Muscle of leg (tissue), 11 donors: ENCODE measurements around the gene EIF4E2. TPM values are rescaled to one million over a fixed set of nuclear protein-coding genes. Genes with fewer than 3 reads are reported as not detected.

Experiments
- DNase-seq: peaks from one replicate; pipeline ENCODE4 v3.0.0; 2013
- H3K27ac ChIP-seq: one replicate; pipeline ENCODE4 v1.5.1; 2013; ENCODE audit warnings: mild to moderate bottlenecking, low read length, control low read depth
- H3K27me3 ChIP-seq: one replicate; pipeline ENCODE4 v1.6.1; 2013; ENCODE audit warnings: low read length; ENCODE audit not compliant: control insufficient read depth, insufficient read depth
- H3K36me3 ChIP-seq: one replicate; pipeline ENCODE4 v1.6.1; 2013; ENCODE audit warnings: low read length; ENCODE audit not compliant: control insufficient read depth, insufficient read depth
- H3K4me1 ChIP-seq: one replicate; pipeline ENCODE4 v1.6.1; 2013; ENCODE audit warnings: low read length; ENCODE audit not compliant: control insufficient read depth, insufficient read depth
- H3K4me3 ChIP-seq: one replicate; pipeline ENCODE4 v1.5.1; 2013; ENCODE audit warnings: low read length, control low read depth
- H3K9me3 ChIP-seq: replicated peaks from 2 replicates; pipeline ENCODE4 v1.6.1; 2013; ENCODE audit warnings: low read depth, low read length; ENCODE audit not compliant: control insufficient read depth
- WGBS: methylation state at CpG from one replicate; pipeline ENCODE4 v1.1.5; 2013; ENCODE audit warnings: missing lambda C conversion rate; ENCODE audit not compliant: insufficient coverage; 5-methylcytosine and 5-hydroxymethylcytosine counted together
- polyA plus RNA-seq, 8 donors: library from polyadenylated mRNA; unstranded; fragments of 120-200 nt; gene quantifications; one replicate each; pipeline versions ENCODE4 v1.2.1 to v1.2.3, GENCODE V29; 2013; ENCODE audit warnings: inconsistent platforms in 1 of 8, low replicate concordance in 1 of 8; ENCODE audit not compliant: insufficient read length in 8 of 8, insufficient read depth in 1 of 8
- total RNA-seq: library from RNA; stranded (reverse); fragments of 120-200 nt; gene quantifications from one replicate; pipeline ENCODE4 v1.2.4, GENCODE V29; 2013

EIF4E2 gene
- total and polyA plus RNA-seq, 9 donors, result 105 to 135 (median 117) TPM

GRCh38 chr2:232588031-232588430, 37.5 kb downstream of the EIF4E2 start:
- Histone ChIP-seq H3K4me1 (peaks cover 27% of the 10 kb centered on the region), H3K27ac (no peak overlapping the region), H3K4me3 (no peak overlapping the region), H3K36me3 (peaks cover 3% of the 10 kb centered on the region), H3K27me3 (no peaks in the 10 kb centered on the region), H3K9me3 (peaks cover 2% of the 10 kb centered on the region)
- 90% methylated on average over 8 of the region's 8 CpGs for WGBS
- DNase-seq, result no peak

DNA sequence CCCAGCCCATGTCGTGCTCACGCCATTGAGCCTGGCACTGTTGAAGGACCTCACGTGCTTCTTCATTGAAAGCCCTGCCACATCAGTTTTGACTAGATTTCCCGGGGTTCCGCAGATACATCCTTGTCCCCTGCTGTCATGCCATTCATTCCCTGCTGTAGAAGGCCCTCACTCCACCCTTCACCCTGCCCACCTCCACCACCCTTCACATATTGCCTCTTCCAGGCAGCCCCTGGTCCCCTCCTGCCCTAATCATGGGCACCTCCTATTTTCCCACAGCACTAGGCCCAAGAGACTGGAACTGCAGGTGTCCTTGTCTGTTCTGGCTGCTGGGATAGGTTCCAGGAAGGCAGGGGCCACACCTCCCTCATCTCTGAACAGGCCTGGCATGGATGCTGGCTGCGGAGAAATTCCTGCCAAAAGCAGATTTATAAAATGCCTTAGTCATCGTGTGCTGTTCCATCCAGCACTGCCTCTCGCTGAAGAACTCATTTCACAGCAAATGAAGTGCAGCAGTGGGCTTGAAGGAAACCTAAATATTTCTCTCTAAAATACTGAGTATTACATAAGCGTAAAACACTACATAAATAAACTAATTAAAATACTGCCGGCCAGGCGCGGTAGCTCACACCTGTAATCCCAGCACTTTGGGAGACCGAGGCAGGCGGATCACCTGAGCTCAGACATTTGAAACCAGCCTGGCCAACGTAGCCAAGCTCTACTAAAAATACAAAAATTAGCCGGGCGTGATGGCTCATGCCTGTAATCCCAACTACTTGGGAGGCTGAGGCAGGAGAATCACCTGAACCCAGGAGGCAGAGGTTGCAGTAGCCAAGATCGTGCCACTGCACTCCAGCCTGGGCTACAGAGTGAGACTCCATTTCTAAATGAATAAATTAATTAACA, 38.4 kb downstream of the EIF4E2 start:
- Histone ChIP-seq H3K4me3 (no peak overlapping the region), H3K27me3 (no peaks in the 10 kb centered on the region), H3K36me3 (peaks cover 2% of the 10 kb centered on the region), H3K4me1 (peaks cover 27% of the 10 kb centered on the region), H3K9me3 (peaks cover 2% of the 10 kb centered on the region), H3K27ac (peak overlapping the region; percentile 29)
- 77% methylated on average over 10 of the region's 18 CpGs for WGBS
- DNase-seq, result peak; percentile 85

- WGBS, result 93% methylated on average over 2 of the region's 3 CpGs
- no peak overlapping the region for H3K27ac ChIP-seq
- no peak for DNase-seq
Observed at GRCh38 chr2:232592772-232593395, 42.4 kb downstream of the EIF4E2 start.

DNA sequence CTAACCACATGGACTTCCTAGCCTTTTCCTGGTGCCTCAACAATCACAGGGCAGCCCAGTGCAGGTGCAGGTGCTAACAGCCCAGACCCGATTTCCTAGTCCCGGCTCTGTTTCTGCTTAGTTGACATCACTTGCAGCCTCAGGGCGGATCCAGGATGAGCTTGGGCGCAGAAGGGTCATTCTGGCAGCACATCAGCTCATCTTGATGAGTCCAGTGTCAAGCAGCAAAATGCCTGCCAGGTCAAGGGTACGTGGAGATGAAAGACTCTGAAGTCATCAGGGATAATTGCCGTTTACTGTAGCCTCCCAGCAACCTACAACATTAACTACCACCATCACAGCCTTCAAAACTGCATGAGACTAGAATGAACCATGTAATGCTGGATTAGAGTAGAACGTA, 43.5 kb downstream of the EIF4E2 start:
- no peak overlapping the region for H3K27ac ChIP-seq
- 91% methylated on average over 4 of the region's 7 CpGs for WGBS

More at GRCh38 chr2:232592772-232593395, 42.4 kb downstream of the EIF4E2 start:
- H3K4me1 ChIP-seq, result peaks cover 18% of the 10 kb centered on the region
- H3K9me3 ChIP-seq, result no peaks in the 10 kb centered on the region
- H3K4me3 ChIP-seq, result no peak overlapping the region
- H3K27me3 ChIP-seq, result no peaks in the 10 kb centered on the region
- H3K36me3 ChIP-seq, result no peaks in the 10 kb centered on the region

DNA sequence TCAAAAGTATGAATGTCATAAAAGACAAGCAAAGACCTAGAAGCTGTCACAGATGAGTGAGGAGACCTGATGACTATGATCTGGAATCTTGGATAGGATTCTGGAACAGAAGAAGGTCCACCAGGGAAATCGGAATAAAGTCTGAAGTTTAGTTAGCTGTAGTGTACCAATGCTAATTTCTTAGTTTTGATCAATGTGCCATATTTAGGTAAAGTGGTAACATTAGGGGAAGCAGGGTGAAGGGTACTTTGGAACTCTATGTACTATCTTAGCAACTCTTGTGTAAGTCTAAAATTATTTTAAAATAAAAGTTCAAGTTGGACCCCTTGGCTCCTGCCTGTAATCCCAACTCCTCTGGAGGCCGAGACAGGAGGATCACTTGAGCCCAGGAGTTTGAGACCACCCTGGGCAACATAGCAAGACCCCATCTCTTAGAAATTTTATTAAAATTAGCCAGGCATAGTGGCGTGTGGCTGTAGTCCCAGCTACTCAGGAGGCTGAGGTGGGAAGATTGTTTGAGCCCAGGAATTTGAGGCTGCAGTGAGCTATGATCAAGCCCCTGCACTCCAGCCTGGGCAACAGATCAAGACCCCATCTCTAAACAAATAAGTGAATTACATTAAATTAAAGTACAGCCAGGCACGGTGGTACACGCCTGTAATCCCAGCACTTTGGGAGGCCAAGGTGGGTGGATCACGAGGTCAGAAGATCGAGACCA, 47.0 kb downstream of the EIF4E2 start:
- 100% methylated on average over 1 of the region's 7 CpGs for WGBS
- Histone ChIP-seq H3K36me3 (no peaks in the 10 kb centered on the region), H3K9me3 (no peaks in the 10 kb centered on the region), H3K4me1 (peaks cover 15% of the 10 kb centered on the region), H3K27me3 (no peaks in the 10 kb centered on the region), H3K4me3 (no peak overlapping the region), H3K27ac (no peak overlapping the region)
- DNase-seq, result no peak

More for the DNA sequence above, 43.5 kb downstream of the EIF4E2 start:
- DNase-seq, result no peak
- Histone ChIP-seq H3K36me3 (no peaks in the 10 kb centered on the region), H3K27me3 (no peaks in the 10 kb centered on the region), H3K9me3 (no peaks in the 10 kb centered on the region), H3K4me3 (no peak overlapping the region), H3K4me1 (peaks cover 7% of the 10 kb centered on the region)

DNA sequence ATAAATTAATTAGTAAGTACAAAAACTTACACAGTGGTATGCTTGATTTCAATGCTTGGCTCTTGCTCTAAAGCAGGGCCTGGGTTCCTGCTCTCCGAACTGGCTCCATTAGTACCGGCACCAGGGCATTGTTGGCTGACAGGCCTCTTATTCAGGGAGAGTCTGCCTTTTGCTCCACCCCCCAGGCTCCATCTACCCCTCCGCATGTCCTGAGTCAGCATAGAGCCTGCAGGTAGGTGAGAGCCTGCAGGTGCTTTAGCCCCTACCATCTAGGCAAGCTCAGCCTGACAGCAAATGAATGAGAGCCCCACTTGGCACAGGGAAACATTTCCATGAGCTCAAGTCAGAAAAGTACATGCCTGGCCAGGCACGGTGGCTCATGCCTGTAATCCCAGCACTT, 47.8 kb downstream of the EIF4E2 start:
- Histone ChIP-seq H3K4me3 (no peak overlapping the region), H3K4me1 (peaks cover 15% of the 10 kb centered on the region), H3K9me3 (no peaks in the 10 kb centered on the region), H3K27ac (no peak overlapping the region), H3K36me3 (no peaks in the 10 kb centered on the region), H3K27me3 (no peaks in the 10 kb centered on the region)
- 82% methylated on average over 3 of the region's 4 CpGs for WGBS
- no peak for DNase-seq

DNA sequence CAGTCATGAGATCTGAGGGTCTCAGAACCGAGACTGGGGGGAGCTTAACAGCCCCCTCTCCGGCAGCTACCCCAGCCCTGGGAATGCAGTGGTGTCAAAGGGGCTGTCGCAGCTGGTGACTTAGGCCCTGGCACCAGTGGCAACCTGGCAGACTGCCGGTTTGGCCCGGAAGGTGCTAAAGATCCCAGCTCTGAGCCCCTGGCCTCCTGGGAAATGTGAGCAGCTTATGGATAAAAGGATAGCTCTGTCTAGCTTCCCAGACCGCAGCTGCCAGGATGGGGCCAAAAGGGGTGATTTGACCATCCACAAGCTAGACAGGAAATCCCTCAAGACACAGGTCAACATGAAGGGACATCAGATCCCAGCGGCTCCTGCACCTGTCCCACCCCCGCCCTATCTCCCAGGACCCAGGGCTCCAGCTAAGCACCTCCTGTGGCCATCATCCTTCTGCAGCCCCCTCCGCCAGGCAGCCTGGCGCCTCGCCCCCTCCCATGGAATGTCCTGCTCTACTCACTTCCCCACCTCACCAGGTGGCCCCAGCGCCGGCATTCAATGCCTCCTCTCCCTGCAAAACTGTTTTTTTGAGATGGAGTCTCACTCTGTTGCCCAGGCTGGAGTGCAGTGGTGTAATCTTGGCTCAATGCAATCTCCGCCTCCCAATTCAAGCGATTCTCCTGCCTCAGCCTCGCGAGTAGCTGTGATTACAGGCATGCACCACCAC, 49.7 kb downstream of the EIF4E2 start:
- H3K4me3 ChIP-seq, result no peak overlapping the region
- no peaks in the 10 kb centered on the region for H3K9me3 ChIP-seq
- peaks cover 3% of the 10 kb centered on the region for H3K27me3 ChIP-seq
- peak; percentile 73 for DNase-seq
- no peak overlapping the region for H3K27ac ChIP-seq
- no peaks in the 10 kb centered on the region for H3K36me3 ChIP-seq
- peaks cover 15% of the 10 kb centered on the region for H3K4me1 ChIP-seq
- 62% methylated on average over 8 of the region's 17 CpGs for WGBS

- Histone ChIP-seq H3K9me3 (no peaks in the 10 kb centered on the region), H3K27ac (no peak overlapping the region), H3K27me3 (peaks cover 3% of the 10 kb centered on the region), H3K4me1 (peaks cover 15% of the 10 kb centered on the region), H3K36me3 (no peaks in the 10 kb centered on the region), H3K4me3 (no peak overlapping the region)
- WGBS, result no CpG with 5 or more reads among the region's 3 CpGs
- DNase-seq, result no peak
Observed at GRCh38 chr2:232603283-232603682, 52.8 kb downstream of the EIF4E2 start.

GRCh38 chr2:232604535-232604934, 54.0 kb downstream of the EIF4E2 start:
- Histone ChIP-seq H3K36me3 (no peaks in the 10 kb centered on the region), H3K27me3 (peaks cover 3% of the 10 kb centered on the region), H3K4me3 (no peak overlapping the region), H3K9me3 (no peaks in the 10 kb centered on the region), H3K27ac (no peak overlapping the region), H3K4me1 (peaks cover 12% of the 10 kb centered on the region)
- 77% methylated on average over 5 of the region's 10 CpGs for WGBS
- no peak for DNase-seq
